ENCODE measurements around the gene PLCB2.
A peak's percentile ranks its signal among the peaks of the same experiment; 100 is the strongest.

The PLCB2 gene

GRCh38 chr15:40339621-40339945, 31.8 kb upstream of the PLCB2 start:
- H2AFZ ChIP-seq (ENCODE audit: low read depth, low read length) = no peak overlapping the region
- H3K27me3 ChIP-seq (ENCODE audit: insufficient read depth, low read length, poor library complexity) = no peaks in the 10 kb centered on the region
- no peak overlapping the region for H3K4me3 ChIP-seq (ENCODE audit: low read depth in 1 of 2, low read length in 2 of 2)
- no peak overlapping the region for H3K9ac ChIP-seq (ENCODE audit: low read depth, low read length)
- H3K4me1 ChIP-seq (ENCODE audit: insufficient read depth, low read length) = peaks cover 18% of the 10 kb centered on the region
- ATAC-seq (ENCODE audit: insufficient read depth, low read depth) (no peak), DNase-seq (no peak)
- H3K9me3 ChIP-seq (ENCODE audit: insufficient read depth, low read length, severe bottlenecking) = no peaks in the 10 kb centered on the region
- no peaks in the 10 kb centered on the region for H3K36me3 ChIP-seq (ENCODE audit: insufficient read depth, low read length)
- H3K4me2 ChIP-seq (ENCODE audit: insufficient read depth, low read length) = no peak overlapping the region
- H3K27ac ChIP-seq (ENCODE audit: low read length) = no peak overlapping the region
- TF ChIP-seq CTCF (IDR thresholded peaks at IDR 0.05; ENCODE audit: borderline replicate concordance, extremely low read depth, low read length, poor library complexity, severe bottlenecking) = peak; percentile 8
- no peak for TF ChIP-seq EZH2 (IDR thresholded peaks at IDR 0.05; ENCODE audit: borderline replicate concordance, low read depth, low read length, severe bottlenecking)
- H3K79me2 ChIP-seq (ENCODE audit: insufficient read depth, low read length) = no peaks in the 10 kb centered on the region
- H4K20me1 ChIP-seq (ENCODE audit: insufficient read depth, low read length) = no peaks in the 10 kb centered on the region

GRCh38 chr15:40338921-40339620, 31.3 kb upstream of the PLCB2 start:
- Histone ChIP-seq H2AFZ (ENCODE audit: low read depth, low read length) (no peak overlapping the region), H3K4me2 (ENCODE audit: insufficient read depth, low read length) (no peak overlapping the region), H3K79me2 (ENCODE audit: insufficient read depth, low read length) (no peaks in the 10 kb centered on the region), H3K27me3 (ENCODE audit: insufficient read depth, low read length, poor library complexity) (no peaks in the 10 kb centered on the region), H3K36me3 (ENCODE audit: insufficient read depth, low read length) (no peaks in the 10 kb centered on the region), H4K20me1 (ENCODE audit: insufficient read depth, low read length) (no peaks in the 10 kb centered on the region), H3K27ac (ENCODE audit: low read length) (no peak overlapping the region), H3K9ac (ENCODE audit: low read depth, low read length) (no peak overlapping the region), H3K4me1 (ENCODE audit: insufficient read depth, low read length) (peaks cover 23% of the 10 kb centered on the region), H3K9me3 (ENCODE audit: insufficient read depth, low read length, severe bottlenecking) (no peaks in the 10 kb centered on the region), H3K4me3 (ENCODE audit: low read depth in 1 of 2, low read length in 2 of 2) (no peak overlapping the region)
- DNase-seq (no peak), ATAC-seq (ENCODE audit: insufficient read depth, low read depth) (no peak)
- TF ChIP-seq CTCF (IDR thresholded peaks at IDR 0.05; ENCODE audit: borderline replicate concordance, extremely low read depth, low read length, poor library complexity, severe bottlenecking) = no peak
- TF ChIP-seq EZH2 (IDR thresholded peaks at IDR 0.05; ENCODE audit: borderline replicate concordance, low read depth, low read length, severe bottlenecking) = no peak

- Histone ChIP-seq H3K27me3 (ENCODE audit: insufficient read depth, low read length, poor library complexity) (no peaks in the 10 kb centered on the region), H4K20me1 (ENCODE audit: insufficient read depth, low read length) (no peaks in the 10 kb centered on the region), H3K79me2 (ENCODE audit: insufficient read depth, low read length) (no peaks in the 10 kb centered on the region), H3K4me3 (ENCODE audit: low read depth in 1 of 2, low read length in 2 of 2) (no peak overlapping the region; a peak in 1 of 4 replicates), H3K4me2 (ENCODE audit: insufficient read depth, low read length) (peak overlapping the region; percentile 63), H3K36me3 (ENCODE audit: insufficient read depth, low read length) (no peaks in the 10 kb centered on the region), H3K27ac (ENCODE audit: low read length) (no peak overlapping the region), H3K9me3 (ENCODE audit: insufficient read depth, low read length, severe bottlenecking) (no peaks in the 10 kb centered on the region), H2AFZ (ENCODE audit: low read depth, low read length) (peak overlapping the region; percentile 78), H3K9ac (ENCODE audit: low read depth, low read length) (peak overlapping the region; percentile 28), H3K4me1 (ENCODE audit: insufficient read depth, low read length) (peaks cover 31% of the 10 kb centered on the region)
- DNase-seq (peak; percentile 85), ATAC-seq (ENCODE audit: insufficient read depth, low read depth) (peak; percentile 94)
- no peak for TF ChIP-seq EZH2 (IDR thresholded peaks at IDR 0.05; ENCODE audit: borderline replicate concordance, low read depth, low read length, severe bottlenecking)
- TF ChIP-seq CTCF (IDR thresholded peaks at IDR 0.05; ENCODE audit: borderline replicate concordance, extremely low read depth, low read length, poor library complexity, severe bottlenecking) = peak; percentile 89
Observed at GRCh38 chr15:40338041-40338657, 30.4 kb upstream of the PLCB2 start.
